ENCODE measurements around the gene SORCS2.

- TF ChIP-seq CTCF (IDR thresholded peaks at IDR 0.05; ENCODE audit: borderline replicate concordance, extremely low read depth, low read length, poor library complexity, severe bottlenecking) = no peak
- TF ChIP-seq EZH2 (IDR thresholded peaks at IDR 0.05; ENCODE audit: borderline replicate concordance, low read depth, low read length, severe bottlenecking) = no peak
These were observed 464.0 kb downstream of the SORCS2 start for GRCh38 chr4:7656244-7656800.
